HL-60/S4 (cell line): ENCODE data around the gene MFSD1.

ENCODE experiments used
- in situ Hi-C: fragments of 300-500 bp; cut with MboI; formaldehyde crosslinking; loops from 2 replicates; pipeline ENCODE4 v1.14.3; 2022; ENCODE audit warnings: low sequenced_read_pairs

The MFSD1 gene

GRCh38 chr3:158775426-158776410, 26.1 kb upstream of the MFSD1 start:
- in situ Hi-C loops: loop anchor here (25.0 kb wide), 3 partner anchors 113 to 1163 kb away; partner anchors contain the start of gene LXN

GRCh38 chr3:158776531-158776930, 25.3 kb upstream of the MFSD1 start:
- in situ Hi-C loops: loop anchor here (25.0 kb wide), 3 partner anchors 114 to 1164 kb away; partner anchors contain the start of gene LXN

- in situ Hi-C loops: loop anchor here (25.0 kb wide), 3 partner anchors 115 to 1165 kb away; partner anchors contain the start of gene LXN
Observed at GRCh38 chr3:158777161-158777873, 24.5 kb upstream of the MFSD1 start.

- in situ Hi-C loops: loop anchor here (25.0 kb wide), 3 partner anchors 118 to 1168 kb away; partner anchors contain the start of gene LXN
Observed at GRCh38 chr3:158780766-158781165, 21.1 kb upstream of the MFSD1 start.

GRCh38 chr3:158781191-158781590, 20.7 kb upstream of the MFSD1 start:
- in situ Hi-C loops: loop anchor here (25.0 kb wide), 3 partner anchors 119 to 1169 kb away; partner anchors contain the start of gene LXN

- in situ Hi-C loops: loop anchor here (25.0 kb wide), 3 partner anchors 120 to 1170 kb away; partner anchors contain the start of gene LXN
Observed at GRCh38 chr3:158781849-158782248, 20.0 kb upstream of the MFSD1 start.

- in situ Hi-C loops: loop anchor here (25.0 kb wide), 3 partner anchors 120 to 1170 kb away; partner anchors contain the start of gene LXN
Observed at GRCh38 chr3:158782283-158782989, 19.4 kb upstream of the MFSD1 start.

GRCh38 chr3:158783051-158783450, 18.8 kb upstream of the MFSD1 start:
- in situ Hi-C loops: loop anchor here (25.0 kb wide), 3 partner anchors 121 to 1171 kb away; partner anchors contain the start of gene LXN

- in situ Hi-C loops: loop anchor here (25.0 kb wide), 3 partner anchors 124 to 1174 kb away; partner anchors contain the start of gene LXN
Observed at GRCh38 chr3:158785972-158786371, 15.9 kb upstream of the MFSD1 start.

- in situ Hi-C loops: loop anchor here (25.0 kb wide), 3 partner anchors 126 to 1176 kb away; partner anchors contain the start of gene LXN
Observed at GRCh38 chr3:158788446-158788845, 13.4 kb upstream of the MFSD1 start.

- in situ Hi-C loops: loop anchor here (25.0 kb wide), 3 partner anchors 127 to 1177 kb away; partner anchors contain the start of gene LXN
Observed at GRCh38 chr3:158789592-158789991, 12.3 kb upstream of the MFSD1 start.

GRCh38 chr3:158790901-158791589, 10.8 kb upstream of the MFSD1 start:
- in situ Hi-C loops: loop anchor here (25.0 kb wide), 3 partner anchors 129 to 1179 kb away; partner anchors contain the start of gene LXN

GRCh38 chr3:158791590-158791920, 10.3 kb upstream of the MFSD1 start:
- in situ Hi-C loops: loop anchor here (25.0 kb wide), 3 partner anchors 129 to 1179 kb away; partner anchors contain the start of gene LXN

GRCh38 chr3:158792709-158793108, 9.1 kb upstream of the MFSD1 start:
- in situ Hi-C loops: loop anchor here (25.0 kb wide), 3 partner anchors 130 to 1180 kb away; partner anchors contain the start of gene LXN

GRCh38 chr3:158794206-158794605, 7.6 kb upstream of the MFSD1 start:
- in situ Hi-C loops: loop anchor here (25.0 kb wide), 3 partner anchors 132 to 1182 kb away; partner anchors contain the start of gene LXN

GRCh38 chr3:158794936-158795518, 6.8 kb upstream of the MFSD1 start:
- in situ Hi-C loops: loop anchor here (25.0 kb wide), 3 partner anchors 133 to 1183 kb away; partner anchors contain the start of gene LXN

- in situ Hi-C loops: no loop called here
Observed at GRCh38 chr3:158801201-158801600, 653 bp upstream of the MFSD1 start.

- in situ Hi-C loops: no loop called here
Observed at GRCh38 chr3:158802409-158803268, 785 bp downstream of the MFSD1 start.
